ENCODE measurements around the gene HLA-DRA.

DNA sequence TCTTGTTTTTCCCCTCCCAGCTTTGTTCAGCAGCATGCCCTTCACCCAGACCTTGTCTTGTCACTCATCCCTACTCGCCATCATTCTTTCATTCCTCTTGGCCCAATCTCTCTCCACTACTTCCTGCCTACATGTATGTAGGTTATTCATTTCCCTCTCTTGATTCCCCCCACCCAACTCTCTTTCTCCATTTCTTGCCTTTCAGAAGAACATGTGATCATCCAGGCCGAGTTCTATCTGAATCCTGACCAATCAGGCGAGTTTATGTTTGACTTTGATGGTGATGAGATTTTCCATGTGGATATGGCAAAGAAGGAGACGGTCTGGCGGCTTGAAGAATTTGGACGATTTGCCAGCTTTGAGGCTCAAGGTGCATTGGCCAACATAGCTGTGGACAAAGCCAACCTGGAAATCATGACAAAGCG lies 2.6 kb downstream of the HLA-DRA start:
- TF ChIP-seq, protein P1, sequence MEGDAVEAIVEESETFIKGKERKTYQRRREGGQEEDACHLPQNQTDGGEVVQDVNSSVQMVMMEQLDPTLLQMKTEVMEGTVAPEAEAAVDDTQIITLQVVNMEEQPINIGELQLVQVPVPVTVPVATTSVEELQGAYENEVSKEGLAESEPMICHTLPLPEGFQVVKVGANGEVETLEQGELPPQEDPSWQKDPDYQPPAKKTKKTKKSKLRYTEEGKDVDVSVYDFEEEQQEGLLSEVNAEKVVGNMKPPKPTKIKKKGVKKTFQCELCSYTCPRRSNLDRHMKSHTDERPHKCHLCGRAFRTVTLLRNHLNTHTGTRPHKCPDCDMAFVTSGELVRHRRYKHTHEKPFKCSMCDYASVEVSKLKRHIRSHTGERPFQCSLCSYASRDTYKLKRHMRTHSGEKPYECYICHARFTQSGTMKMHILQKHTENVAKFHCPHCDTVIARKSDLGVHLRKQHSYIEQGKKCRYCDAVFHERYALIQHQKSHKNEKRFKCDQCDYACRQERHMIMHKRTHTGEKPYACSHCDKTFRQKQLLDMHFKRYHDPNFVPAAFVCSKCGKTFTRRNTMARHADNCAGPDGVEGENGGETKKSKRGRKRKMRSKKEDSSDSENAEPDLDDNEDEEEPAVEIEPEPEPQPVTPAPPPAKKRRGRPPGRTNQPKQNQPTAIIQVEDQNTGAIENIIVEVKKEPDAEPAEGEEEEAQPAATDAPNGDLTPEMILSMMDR (IDR thresholded peaks at IDR 0.05), result no peak
- TF ChIP-seq POLR2A (IDR thresholded peaks at IDR 0.05), result no peak
